Omental fat pad (tissue), 4 donors: ENCODE results near the gene MYPN. TPM values are rescaled to one million over a fixed set of nuclear protein-coding genes. Genes with fewer than 3 reads are reported as not detected.

Source experiments
- ATAC-seq: fragments of 150-250 bp; one replicate; pipeline ENCODE4 v1.9.1; 2016; ENCODE audit warnings: mild to moderate bottlenecking, moderate library complexity; ENCODE audit not compliant: low FRiP score
- DNase-seq: peaks from one replicate; pipeline ENCODE4 v3.0.0-alpha.2; 2019; ENCODE audit warnings: low spot score
- CTCF ChIP-seq, 3 donors: fragments of 450-650 bp; IDR thresholded peaks; one replicate each; pipeline ENCODE4 v1.5.1; 2016 to 2017; ENCODE audit warnings: antibody characterized with exemption in 3 of 3, mild to moderate bottlenecking in 3 of 3, moderate library complexity in 2 of 3
- total RNA-seq, 4 donors: library from RNA; depleted of rRNA; stranded (reverse); fragments of >200 nt; gene quantifications; one replicate each; pipeline ENCODE4 v1.1.0, GENCODE V29; 2016

The MYPN gene
- total RNA-seq, 4 donors from 2014 or later = not detected

- DNase-seq = no peak
- no peak for TF ChIP-seq CTCF (IDR thresholded peaks at IDR 0.05)
- no peak for ATAC-seq
Observed at GRCh38 chr10:68090586-68090985, 18.7 kb upstream of the MYPN start.

- no peak for ATAC-seq
- TF ChIP-seq CTCF (IDR thresholded peaks at IDR 0.05) = no peak
Observed at GRCh38 chr10:68092512-68092911, 16.8 kb upstream of the MYPN start.

GRCh38 chr10:68095153-68095552 lies 14.1 kb upstream of the MYPN start:
- DNase-seq (no peak), ATAC-seq (no peak)

More at GRCh38 chr10:68092512-68092911, 16.8 kb upstream of the MYPN start:
- DNase-seq = no peak

GRCh38 chr10:68096913-68097516 lies 12.3 kb upstream of the MYPN start:
- ATAC-seq (peak; percentile 97), DNase-seq (peak; percentile 50)
- TF ChIP-seq CTCF (IDR thresholded peaks at IDR 0.05) = no peak

More at GRCh38 chr10:68095153-68095552, 14.1 kb upstream of the MYPN start:
- no peak for TF ChIP-seq CTCF (IDR thresholded peaks at IDR 0.05)

- TF ChIP-seq CTCF (IDR thresholded peaks at IDR 0.05) = no peak
- DNase-seq (no peak), ATAC-seq (no peak)
Observed at GRCh38 chr10:68099736-68100135, 9.6 kb upstream of the MYPN start.

- DNase-seq = no peak
- no peak for ATAC-seq
- TF ChIP-seq CTCF (IDR thresholded peaks at IDR 0.05) = no peak
Observed at GRCh38 chr10:68101066-68101465, 8.2 kb upstream of the MYPN start.

GRCh38 chr10:68103261-68103878 lies 5.9 kb upstream of the MYPN start:
- no peak for DNase-seq
- ATAC-seq = no peak
- no peak for TF ChIP-seq CTCF (IDR thresholded peaks at IDR 0.05)
